A673 (cell line): ENCODE data around the gene CMPK1. TPM values are rescaled to one million over a fixed set of nuclear protein-coding genes. Genes with fewer than 3 reads are reported as not detected.

Source experiments
- BruUV-seq: library from RNA; stranded (reverse); fragments of 400-500 nt; replicated peaks from 2 replicates; lab custom pipeline; 2021; lab: Mats Ljungman, UMichigan
- CTCF ChIA-PET: fragments of 300-600 bp; sonication (Branson Sonifier 250); formaldehyde crosslinking; loops from one replicate; lab custom pipeline; 2022; ENCODE audit warnings: antibody characterized with exemption; lab: Charles Lee
- POLR2A ChIA-PET: fragments of 300-600 bp; sonication (Branson Sonifier 250); formaldehyde crosslinking; loops from one replicate; lab custom pipeline; 2022; ENCODE audit warnings: antibody characterized with exemption; ENCODE audit not compliant: low non-redundant PET; lab: Charles Lee
- DNase-seq: peaks from one replicate; pipeline ENCODE4 v3.0.0-alpha.2; 2015; ENCODE audit warnings: low spot score
- H3K27ac ChIP-seq: fragments of 200-600 bp; sonication (generic); 2 replicates; pipeline ENCODE4 v1.5.1; 2016; ENCODE audit warnings: mixed run types, low read depth, mild to moderate bottlenecking, mixed read lengths, antibody characterized with exemption, low read length; ENCODE audit not compliant: poor library complexity, severe bottlenecking
- H3K27me3 ChIP-seq: fragments of 200-600 bp; sonication (generic); replicated peaks from 2 replicates; pipeline ENCODE4 v1.6.1; 2017; ENCODE audit warnings: mixed run types, low read depth, mild to moderate bottlenecking, mixed read lengths, antibody characterized with exemption, low read length; ENCODE audit not compliant: insufficient read depth, poor library complexity
- H3K36me3 ChIP-seq: fragments of 200-600 bp; sonication (generic); 2 replicates; pipeline ENCODE4 v1.6.1; 2016; ENCODE audit warnings: mixed run types, mild to moderate bottlenecking, mixed read lengths, antibody characterized with exemption, low read length; ENCODE audit not compliant: insufficient read depth, poor library complexity, severe bottlenecking
- H3K4me1 ChIP-seq: fragments of 200-600 bp; sonication (generic); 2 replicates; pipeline ENCODE4 v1.6.1; 2017; ENCODE audit warnings: mixed run types, mild to moderate bottlenecking, mixed read lengths, antibody characterized with exemption, low read length; ENCODE audit not compliant: insufficient read depth, poor library complexity, severe bottlenecking
- H3K4me3 ChIP-seq: fragments of 200-600 bp; sonication (generic); 2 replicates; pipeline ENCODE4 v1.5.1; 2016; ENCODE audit warnings: low read depth, mixed run types, mild to moderate bottlenecking, mixed read lengths, low read length; ENCODE audit not compliant: poor library complexity, severe bottlenecking
- H3K9me3 ChIP-seq: fragments of 200-600 bp; sonication (generic); 2 replicates; pipeline ENCODE4 v1.6.1; 2016; ENCODE audit warnings: mixed run types, low read depth, mild to moderate bottlenecking, mixed read lengths, antibody characterized with exemption, low read length; ENCODE audit not compliant: poor library complexity, severe bottlenecking
- EZH2 ChIP-seq: fragments of 200-600 bp; sonication (generic); IDR thresholded peaks from 2 replicates; pipeline ENCODE4 v1.6.1; 2017; ENCODE audit warnings: borderline replicate concordance, low read depth, mild to moderate bottlenecking, mixed read lengths, antibody characterized with exemption, low read length; ENCODE audit not compliant: poor library complexity, severe bottlenecking
- intact Hi-C: fragments of 100-400 bp; cut with micrococcal nuclease; formaldehyde crosslinking; loops from one replicate; pipeline ENCODE4 v1.10.0; 2022; ENCODE audit not compliant: unreplicated experiment
- total RNA-seq: library from RNA; stranded (reverse); gene quantifications from 2 replicates; pipeline ENCODE4 v1.2.3, GENCODE V29; 2021
- TF ChIP-seq, protein P1 (sequence below): fragments of 300-800, 200-600 bp; sonication (generic); conservative IDR thresholded peaks from 2 replicates; pipeline ENCODE4 v1.5.1; 2017; ENCODE audit warnings: low read depth, mild to moderate bottlenecking, antibody characterized with exemption, low read length, moderate library complexity, mixed read lengths

CMPK1 gene
- total RNA-seq, 1 experiment from 2014 or later: 69.4 TPM

DNA sequence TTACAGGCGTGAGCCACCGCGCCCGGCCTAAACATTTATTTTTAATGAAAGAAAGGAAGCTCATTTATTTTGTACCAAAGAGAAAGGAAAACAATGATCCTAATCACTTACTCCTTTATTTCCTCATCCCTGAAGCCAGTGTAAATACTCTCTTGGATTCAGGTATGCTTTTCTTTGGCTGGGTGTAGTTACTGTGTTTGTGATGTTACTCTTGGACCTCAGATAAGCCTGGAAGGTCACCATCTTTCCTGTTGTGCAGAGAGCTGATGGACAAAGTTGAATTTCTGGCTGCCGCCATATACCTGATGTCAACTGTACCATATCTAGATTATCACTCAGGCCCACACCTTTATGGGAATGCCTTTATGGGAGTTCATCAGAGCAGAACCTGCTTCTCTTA, 47.1 kb downstream of the CMPK1 start:
- H3K4me1 ChIP-seq: no peaks in the 10 kb centered on the region
- H3K27ac ChIP-seq: no peak overlapping the region
- no peak overlapping the region for H3K4me3 ChIP-seq
- TF ChIP-seq, protein P1, sequence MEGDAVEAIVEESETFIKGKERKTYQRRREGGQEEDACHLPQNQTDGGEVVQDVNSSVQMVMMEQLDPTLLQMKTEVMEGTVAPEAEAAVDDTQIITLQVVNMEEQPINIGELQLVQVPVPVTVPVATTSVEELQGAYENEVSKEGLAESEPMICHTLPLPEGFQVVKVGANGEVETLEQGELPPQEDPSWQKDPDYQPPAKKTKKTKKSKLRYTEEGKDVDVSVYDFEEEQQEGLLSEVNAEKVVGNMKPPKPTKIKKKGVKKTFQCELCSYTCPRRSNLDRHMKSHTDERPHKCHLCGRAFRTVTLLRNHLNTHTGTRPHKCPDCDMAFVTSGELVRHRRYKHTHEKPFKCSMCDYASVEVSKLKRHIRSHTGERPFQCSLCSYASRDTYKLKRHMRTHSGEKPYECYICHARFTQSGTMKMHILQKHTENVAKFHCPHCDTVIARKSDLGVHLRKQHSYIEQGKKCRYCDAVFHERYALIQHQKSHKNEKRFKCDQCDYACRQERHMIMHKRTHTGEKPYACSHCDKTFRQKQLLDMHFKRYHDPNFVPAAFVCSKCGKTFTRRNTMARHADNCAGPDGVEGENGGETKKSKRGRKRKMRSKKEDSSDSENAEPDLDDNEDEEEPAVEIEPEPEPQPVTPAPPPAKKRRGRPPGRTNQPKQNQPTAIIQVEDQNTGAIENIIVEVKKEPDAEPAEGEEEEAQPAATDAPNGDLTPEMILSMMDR: no peak
- no peak for TF ChIP-seq EZH2
- H3K27me3 ChIP-seq: no peaks in the 10 kb centered on the region
- CTCF ChIA-PET: no interaction called here
- POLR2A ChIA-PET: no interaction called here
- no peaks in the 10 kb centered on the region for H3K9me3 ChIP-seq
- DNase-seq: no peak
- H3K36me3 ChIP-seq: peaks cover 26% of the 10 kb centered on the region
- intact Hi-C loops: no loop called here
- no TSS peak for BruUV-seq

DNA sequence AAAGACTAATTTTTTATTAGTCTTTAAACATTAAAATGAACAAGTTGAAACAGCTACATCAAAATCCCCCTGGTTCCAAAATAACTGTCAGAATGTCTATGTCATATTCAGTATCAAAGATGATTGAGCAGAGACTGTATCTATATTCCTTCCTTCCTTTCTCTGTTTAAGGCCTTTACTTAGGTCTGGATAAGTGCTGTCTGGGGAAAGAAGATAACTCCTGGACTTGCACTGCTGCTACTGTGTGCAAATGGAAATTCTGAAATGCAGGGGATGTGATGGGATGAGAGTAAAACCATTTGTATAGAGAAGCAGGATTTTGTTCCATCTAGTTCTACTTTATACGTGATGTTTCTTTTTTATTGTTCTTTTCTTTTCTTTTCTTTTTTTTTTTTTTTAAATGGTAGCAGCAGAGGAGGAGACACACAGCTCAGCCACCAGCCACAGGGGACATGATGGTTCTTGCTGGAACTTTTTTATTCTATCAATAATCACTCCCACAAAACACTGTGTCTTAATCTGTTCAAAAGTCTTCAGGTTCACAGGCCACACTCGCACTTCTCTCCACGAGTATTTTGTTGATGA, 48.9 kb downstream of the CMPK1 start:
- Histone ChIP-seq H3K27ac (no peak overlapping the region), H3K4me1 (no peaks in the 10 kb centered on the region), H3K9me3 (no peaks in the 10 kb centered on the region), H3K36me3 (peaks cover 18% of the 10 kb centered on the region), H3K27me3 (no peaks in the 10 kb centered on the region), H3K4me3 (no peak overlapping the region)
- no peak for DNase-seq
- BruUV-seq: no TSS peak
- intact Hi-C loops: no loop called here
- POLR2A ChIA-PET: no interaction called here
- CTCF ChIA-PET: no interaction called here
- TF ChIP-seq EZH2: no peak
- TF ChIP-seq, protein P1: no peak

DNA sequence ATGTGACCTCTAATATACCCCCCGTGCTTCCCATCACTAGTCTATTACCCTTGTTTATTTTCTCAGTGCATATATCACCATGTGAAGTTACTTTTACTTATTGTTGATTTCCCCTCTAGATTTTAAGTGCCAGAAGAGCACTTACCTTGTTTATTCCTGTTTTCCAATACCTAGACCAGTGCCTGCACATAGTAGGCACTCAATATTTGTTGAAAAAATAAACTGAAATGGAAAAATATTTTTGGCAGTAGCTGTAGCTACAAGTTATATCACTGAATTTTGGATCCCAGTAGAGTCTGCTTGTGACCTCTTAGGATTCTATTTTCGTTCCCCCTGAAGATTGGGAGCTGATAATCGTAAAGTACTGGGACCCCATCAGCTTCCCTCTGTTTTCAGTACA, 50.5 kb downstream of the CMPK1 start:
- ChIA-PET POLR2A (no interaction called here), CTCF (no interaction called here)

More for the DNA sequence above, 50.5 kb downstream of the CMPK1 start:
- intact Hi-C loops: no loop called here
- Histone ChIP-seq H3K4me1 (no peaks in the 10 kb centered on the region), H3K9me3 (no peaks in the 10 kb centered on the region), H3K27me3 (no peaks in the 10 kb centered on the region), H3K27ac (no peak overlapping the region), H3K36me3 (peaks cover 7% of the 10 kb centered on the region), H3K4me3 (no peak overlapping the region)
- DNase-seq: no peak
- TF ChIP-seq, protein P1: no peak
- no peak for TF ChIP-seq EZH2
- no TSS peak for BruUV-seq
